HG03196 (cell line): Measurements from ENCODE around the gene SSH3.
A peak's percentile ranks its signal among the peaks of the same experiment; 100 is the strongest.

Source experiments
- ATAC-seq: cut with Tn5 transposase; IDR thresholded peaks from one replicate; pipeline ENCODE4 v1.9.1; 2021; ENCODE audit not compliant: unreplicated experiment

The SSH3 gene

DNA sequence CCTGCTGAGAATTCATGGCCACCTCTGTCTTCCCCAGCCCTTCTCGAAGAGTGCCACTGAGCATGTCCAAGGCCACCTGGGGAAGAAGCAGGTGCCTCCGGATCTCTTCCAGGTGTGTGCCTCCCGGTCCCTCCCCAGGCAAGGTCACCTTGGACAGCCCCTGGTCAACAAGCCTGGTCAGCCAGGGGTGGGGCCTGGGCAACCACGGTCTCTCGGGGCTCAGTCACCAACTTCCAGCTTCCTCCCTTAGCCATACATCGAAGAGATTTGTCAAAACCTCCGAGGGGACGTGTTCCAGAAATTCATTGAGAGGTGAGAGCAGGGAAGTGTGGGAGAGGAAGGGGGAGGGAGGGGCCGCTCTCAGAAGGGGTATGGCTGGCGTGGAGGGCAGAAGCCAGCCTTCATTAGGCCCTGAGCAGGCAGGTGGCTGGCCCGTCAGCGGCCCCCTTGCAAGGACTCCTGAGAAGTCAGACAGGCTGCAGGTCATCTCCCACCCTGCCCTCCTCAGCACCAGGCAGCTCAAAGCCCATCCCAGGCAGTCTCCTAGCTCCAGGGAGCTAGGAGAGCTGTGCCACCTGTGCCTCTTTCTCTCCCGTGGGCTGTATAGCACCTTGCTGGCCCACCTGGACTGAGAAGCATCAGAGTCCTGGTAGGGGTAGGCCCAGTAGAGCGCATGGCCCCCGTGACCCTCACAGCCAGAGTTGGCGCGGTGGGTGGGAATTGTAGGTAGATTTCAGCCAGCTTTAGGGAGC is 23.6 kb upstream of the SSH3 start:
- no peak for ATAC-seq

DNA sequence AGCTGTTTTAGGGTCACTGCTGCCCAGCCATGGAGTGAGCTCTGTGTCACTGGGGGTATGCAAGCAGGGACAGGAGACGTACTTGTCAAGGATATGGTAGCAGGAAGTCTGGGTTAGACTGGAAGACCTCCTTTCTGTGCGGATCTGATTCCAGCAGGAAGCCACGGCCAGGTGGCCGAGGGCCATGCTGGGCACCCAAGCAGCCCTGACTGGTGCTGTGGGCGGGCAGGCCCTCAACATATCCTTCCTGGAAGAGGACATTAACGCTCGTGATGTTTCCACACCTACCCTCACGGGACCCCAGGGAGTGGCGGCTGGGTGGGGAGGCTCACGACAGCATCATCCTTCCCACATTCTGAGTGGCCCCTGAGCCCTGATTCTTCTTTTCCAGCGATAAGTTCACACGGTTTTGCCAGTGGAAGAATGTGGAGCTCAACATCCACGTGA is 23.0 kb upstream of the SSH3 start:
- ATAC-seq = no peak

DNA sequence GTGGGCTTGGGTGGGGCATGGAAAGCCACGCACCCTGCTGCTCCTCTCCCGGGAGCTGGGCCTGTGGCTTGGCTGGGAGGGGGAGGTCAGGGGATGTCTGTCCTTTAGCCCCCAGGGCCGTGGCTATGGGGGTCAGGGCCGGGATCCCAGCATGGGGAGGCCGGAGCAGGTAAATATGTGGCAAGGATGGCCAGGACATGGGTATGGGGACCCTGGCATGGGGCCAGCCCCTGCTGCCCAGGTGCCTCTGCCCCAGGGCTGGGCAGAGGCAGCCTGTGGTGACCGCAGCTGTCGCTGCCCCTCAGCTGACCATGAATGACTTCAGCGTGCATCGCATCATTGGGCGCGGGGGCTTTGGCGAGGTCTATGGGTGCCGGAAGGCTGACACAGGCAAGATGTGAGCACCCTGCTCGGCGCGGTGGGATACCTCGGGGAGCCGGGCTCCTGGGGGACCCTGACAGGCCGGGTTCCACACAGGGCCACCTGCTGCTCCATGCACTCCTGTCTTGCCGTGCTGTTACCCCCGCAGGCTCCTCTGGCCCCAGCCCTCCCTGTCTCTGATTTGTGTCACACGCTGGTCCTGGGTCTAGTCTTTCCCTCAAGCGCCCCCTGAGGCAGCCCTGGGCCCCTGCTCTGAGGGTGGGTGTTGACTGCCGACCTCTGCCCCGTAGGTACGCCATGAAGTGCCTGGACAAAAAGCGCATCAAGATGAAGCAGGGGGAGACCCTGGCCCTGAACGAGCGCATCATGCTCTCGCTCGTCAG is 22.4 kb upstream of the SSH3 start:
- ATAC-seq = no peak

DNA sequence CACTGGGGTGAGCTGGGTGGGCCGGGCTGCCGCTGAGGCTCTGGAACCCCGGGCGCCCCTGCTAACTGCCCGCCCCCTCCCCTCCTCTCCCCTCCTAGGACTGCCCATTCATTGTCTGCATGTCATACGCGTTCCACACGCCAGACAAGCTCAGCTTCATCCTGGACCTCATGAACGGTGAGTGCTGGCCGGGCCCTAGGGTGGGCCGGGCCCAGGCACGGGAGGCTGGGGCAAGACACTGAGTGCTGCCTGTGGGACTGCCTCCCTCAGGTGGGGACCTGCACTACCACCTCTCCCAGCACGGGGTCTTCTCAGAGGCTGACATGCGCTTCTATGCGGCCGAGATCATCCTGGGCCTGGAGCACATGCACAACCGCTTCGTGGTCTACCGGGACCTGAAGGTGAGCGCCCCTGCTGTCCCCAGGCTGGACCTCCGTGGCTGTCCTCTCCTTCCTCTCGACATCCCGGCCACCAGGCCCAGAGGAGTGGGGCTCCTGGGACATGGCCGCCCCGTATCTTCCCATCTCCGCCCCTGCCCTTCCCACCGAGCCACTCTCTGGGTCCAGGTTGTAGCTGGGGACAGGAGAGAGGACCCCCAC is 21.7 kb upstream of the SSH3 start:
- no peak for ATAC-seq

DNA sequence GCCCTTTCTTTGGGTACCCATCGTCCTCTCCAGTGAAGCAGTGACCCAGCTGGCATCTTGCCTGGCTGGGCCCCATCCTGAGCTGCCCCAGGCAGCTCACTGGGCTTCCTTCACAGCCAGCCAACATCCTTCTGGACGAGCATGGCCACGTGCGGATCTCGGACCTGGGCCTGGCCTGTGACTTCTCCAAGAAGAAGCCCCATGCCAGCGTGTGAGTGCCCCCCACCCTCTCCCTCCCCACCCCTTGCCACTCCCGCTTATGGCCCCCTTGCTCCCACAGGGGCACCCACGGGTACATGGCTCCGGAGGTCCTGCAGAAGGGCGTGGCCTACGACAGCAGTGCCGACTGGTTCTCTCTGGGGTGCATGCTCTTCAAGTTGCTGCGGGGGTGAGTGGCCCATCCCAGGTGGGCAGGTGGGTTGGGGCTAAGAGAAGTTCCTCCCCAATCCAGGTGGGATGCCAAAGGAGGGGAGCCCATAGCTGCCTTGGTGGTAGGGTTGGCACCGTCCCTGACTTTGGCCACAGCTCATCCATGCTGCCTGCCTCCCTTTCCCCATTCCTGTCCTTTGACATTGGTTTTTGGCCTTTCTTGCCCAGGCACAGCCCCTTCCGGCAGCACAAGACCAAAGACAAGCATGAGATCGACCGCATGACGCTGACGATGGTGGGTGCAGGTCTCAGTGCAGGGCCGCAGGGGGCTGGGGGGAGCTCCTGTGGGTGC is 21.0 kb upstream of the SSH3 start:
- ATAC-seq = no peak

DNA sequence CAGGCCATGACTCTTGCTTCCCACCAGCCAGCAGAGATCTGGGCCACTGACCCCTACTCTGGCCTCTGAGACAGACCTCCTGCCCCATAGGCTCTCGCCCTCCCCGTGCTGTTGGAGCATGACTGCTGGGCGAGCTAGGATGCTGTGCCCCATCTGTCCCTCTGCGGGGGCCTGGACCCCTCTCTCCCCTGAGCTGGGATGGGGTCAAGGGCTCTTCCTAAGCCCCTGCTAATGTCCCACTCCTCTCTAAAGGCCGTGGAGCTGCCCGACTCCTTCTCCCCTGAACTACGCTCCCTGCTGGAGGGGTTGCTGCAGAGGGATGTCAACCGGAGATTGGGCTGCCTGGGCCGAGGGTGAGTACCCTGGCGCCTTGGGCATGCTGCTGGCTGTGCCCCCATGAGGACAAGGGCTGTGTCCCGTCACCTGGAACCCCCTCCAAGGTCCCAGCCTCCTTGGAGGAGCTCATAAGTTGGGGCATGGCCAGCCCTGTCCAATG is 20.4 kb upstream of the SSH3 start:
- ATAC-seq = no peak

DNA sequence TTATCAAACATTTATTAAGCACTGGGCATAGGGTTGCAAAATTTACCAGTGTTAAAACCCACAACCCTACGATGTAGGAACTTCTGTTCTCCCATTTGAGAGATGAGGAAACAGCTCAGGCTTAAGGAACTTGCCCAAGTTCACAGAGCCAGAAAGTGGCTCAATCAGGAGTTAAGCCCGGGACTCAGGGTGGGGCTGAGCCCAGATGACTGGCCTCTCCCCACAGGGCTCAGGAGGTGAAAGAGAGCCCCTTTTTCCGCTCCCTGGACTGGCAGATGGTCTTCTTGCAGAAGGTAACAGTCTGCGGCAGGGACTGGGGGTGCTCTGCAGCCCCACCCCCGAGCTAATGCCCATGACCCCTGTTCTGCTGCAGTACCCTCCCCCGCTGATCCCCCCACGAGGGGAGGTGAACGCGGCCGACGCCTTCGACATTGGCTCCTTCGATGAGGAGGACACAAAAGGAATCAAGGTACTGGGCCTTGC is 19.8 kb upstream of the SSH3 start:
- no peak for ATAC-seq

DNA sequence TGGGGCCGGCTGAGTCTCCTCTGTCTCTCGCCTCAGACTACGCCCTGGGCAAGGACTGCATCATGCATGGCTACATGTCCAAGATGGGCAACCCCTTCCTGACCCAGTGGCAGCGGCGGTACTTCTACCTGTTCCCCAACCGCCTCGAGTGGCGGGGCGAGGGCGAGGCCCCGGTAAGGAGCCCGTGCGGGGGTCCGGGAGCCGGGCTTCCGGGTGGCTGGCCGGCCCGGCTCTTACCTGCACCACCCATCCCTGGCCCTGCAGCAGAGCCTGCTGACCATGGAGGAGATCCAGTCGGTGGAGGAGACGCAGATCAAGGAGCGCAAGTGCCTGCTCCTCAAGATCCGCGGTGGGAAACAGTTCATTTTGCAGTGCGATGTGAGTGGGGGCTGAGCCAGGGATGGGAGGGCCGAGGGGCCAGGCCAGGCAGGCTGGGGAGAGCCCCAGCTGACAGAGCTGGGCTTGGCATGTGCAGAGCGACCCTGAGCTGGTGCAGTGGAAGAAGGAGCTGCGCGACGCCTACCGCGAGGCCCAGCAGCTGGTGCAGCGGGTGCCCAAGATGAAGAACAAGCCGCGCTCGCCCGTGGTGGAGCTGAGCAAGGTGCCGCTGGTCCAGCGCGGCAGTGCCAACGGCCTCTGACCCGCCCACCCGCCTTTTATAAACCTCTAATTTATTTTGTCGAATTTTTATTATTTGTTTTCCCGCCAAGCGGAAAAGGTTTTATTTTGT is 18.4 kb upstream of the SSH3 start:
- no peak for ATAC-seq

DNA sequence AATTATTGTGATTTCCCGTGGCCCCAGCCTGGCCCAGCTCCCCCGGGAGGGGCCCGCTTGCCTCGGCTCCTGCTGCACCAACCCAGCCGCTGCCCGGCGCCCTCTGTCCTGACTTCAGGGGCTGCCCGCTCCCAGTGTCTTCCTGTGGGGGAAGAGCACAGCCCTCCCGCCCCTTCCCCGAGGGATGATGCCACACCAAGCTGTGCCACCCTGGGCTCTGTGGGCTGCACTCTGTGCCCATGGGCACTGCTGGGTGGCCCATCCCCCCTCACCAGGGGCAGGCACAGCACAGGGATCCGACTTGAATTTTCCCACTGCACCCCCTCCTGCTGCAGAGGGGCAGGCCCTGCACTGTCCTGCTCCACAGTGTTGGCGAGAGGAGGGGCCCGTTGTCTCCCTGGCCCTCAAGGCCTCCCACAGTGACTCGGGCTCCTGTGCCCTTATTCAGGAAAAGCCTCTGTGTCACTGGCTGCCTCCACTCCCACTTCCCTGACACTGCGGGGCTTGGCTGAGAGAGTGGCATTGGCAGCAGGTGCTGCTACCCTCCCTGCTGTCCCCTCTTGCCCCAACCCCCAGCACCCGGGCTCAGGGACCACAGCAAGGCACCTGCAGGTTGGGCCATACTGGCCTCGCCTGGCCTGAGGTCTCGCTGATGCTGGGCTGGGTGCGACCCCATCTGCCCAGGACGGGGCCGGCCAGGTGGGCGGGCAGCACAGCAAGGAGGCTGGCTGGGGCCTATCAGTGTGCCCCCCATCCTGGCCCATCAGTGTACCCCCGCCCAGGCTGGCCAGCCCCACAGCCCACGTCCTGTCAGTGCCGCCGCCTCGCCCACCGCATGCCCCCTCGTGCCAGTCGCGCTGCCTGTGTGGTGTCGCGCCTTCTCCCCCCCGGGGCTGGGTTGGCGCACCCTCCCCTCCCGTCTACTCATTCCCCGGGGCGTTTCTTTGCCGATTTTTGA is 17.5 kb upstream of the SSH3 start:
- ATAC-seq = no peak

DNA sequence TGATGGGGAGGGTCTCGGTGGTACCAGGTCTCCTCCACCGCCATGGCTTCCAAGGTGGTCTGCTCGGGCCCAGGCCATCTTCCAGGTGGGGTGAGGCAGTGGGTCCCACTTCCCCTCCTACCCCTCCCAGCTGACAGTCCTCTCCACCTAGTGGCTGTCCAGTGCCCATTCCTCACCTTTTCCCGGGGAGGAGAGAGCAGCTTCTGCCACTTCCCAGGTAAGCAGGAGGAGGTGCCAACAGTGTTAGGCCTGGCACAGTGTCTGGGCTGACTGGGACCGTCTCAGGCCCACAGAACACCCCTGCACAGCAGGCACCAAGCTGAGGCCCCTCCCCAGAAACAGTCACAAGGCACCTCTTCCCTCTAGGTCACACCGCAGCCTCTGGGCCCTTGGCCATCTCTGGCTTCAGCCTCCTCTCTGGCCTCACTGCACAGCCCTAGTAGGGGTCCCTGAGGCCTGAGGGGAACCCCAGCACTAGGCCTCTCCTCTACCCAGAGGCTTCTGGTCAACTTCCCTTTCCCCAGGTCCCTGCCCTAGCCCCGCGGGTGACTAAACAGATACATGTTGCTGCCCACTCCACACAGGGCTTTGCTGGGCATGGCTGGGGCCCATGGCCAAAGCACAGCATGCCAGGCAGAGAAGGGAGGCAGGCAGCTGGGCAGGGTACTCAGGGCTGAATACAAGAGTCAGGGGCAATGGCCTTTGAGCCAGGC is 16.6 kb upstream of the SSH3 start:
- no peak for ATAC-seq

DNA sequence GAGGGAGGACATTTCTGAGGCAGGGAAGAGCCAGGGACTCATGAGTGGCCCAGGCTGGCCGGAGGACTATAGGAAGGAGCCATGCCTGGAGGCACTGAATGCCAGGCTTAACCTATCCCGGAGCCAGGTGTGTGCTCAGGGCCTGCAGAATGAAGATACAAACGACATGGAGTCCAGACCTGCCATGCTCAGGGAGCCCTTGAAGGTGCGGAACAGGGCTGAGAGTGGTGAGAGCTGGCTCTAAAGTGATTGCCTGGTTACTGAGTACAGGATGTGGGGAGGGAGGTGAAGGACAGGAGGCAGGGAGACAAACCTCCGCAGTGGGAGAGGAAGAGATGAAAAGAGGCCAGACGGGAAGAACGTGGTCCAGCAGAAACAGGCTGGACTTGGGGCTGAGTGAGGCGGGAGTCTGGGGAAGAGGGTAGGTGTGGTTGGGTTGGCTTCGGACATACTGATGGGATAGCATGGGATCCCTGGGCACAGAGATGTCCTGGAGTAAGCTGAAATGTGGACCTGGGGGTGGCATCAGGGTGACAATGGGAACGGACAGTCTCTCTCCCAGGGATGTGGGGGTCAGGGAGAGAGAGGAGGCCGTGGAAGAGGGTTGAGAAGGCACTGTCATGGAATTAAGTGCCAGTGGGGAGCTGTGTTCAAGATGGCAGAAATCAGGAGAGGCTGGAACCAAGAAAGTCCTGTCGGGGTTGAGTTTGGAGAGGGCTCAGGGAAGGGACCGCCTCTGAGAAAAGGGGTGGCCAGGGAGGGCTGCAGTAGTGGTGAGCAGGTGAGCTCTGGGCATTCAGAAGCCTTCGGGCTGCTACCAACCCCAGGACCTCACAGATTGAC is 15.8 kb upstream of the SSH3 start:
- ATAC-seq = no peak

DNA sequence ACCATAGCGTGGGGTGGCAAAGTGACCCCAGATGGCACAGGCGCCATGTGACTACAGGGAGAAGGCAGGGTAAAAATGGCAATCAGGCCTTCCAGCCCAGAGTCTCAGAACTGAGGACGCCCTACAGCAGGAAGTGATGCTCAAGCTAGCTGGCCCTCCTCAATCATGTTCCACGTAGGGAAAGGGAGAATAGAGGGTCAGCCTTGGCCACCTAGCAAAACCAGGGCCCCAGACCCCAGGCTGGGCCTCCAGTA is 15.2 kb upstream of the SSH3 start:
- ATAC-seq = no peak

DNA sequence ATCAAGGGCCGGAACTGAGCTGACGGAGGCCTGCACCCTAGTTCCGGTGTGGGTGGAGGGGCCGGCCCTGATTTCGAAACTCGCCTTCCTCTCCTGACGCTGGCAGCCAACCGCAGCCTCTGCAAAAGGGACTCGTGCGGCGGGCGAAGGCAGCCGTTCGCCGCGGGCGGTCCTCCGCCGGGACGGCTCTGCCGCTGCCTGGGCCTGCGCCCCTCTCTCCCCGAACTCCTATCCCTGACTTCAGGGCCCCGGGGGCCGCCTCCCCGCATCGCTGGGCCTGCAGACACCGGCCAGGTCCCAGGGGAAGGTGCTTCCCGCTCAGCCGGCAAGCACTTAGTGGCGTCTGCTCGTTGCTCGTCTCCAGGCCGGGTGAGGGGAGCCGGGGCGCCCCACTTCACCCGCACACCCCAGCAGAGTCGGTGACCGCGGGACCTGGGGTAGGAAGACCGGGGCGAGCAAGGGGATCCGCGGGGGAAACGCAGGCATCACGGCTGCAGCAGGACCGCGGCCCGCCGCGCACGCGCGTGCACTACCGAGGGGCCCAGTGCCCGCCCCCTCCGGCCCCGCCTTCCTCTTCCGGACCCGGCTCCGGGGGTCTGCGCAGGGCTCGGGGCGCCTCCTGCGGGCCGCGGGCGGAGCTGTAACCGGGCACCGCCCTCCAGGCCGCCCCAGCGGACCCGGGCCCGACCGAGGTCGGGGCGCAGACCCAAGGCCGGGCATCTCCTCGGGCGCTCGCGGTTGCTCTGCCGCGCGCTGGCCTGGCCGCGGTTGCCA is 14.7 kb upstream of the SSH3 start:
- peak; percentile 47 for ATAC-seq

DNA sequence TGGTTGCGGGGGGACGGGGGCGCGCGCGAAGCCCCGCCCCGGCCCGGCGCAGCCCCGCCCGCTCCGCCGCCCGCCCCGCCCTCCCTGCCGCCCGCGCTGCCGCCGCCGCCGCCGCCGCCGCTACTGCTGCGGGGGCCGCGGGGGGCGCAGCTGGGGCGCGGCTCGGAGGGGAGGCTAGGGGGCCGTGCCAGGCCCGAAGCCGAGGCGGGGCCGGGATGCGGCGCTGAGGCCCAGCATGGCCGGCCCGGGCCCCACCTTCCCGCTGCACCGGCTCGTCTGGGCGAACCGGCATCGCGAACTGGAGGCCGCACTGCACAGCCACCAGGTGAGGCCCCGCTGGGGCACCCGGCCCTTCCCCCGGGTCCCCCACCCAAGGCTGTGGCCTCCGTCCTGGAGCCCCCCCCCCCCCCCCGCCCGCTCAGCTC is 14.1 kb upstream of the SSH3 start, which contains the start of gene ANKRD13D:
Gene ANKRD13D, plus strand, starts transcription at position 78 of the 425 bp plus-strand sequence. Its CDS starts 158 bp downstream, at position 236.
- ATAC-seq = peak; percentile 34

DNA sequence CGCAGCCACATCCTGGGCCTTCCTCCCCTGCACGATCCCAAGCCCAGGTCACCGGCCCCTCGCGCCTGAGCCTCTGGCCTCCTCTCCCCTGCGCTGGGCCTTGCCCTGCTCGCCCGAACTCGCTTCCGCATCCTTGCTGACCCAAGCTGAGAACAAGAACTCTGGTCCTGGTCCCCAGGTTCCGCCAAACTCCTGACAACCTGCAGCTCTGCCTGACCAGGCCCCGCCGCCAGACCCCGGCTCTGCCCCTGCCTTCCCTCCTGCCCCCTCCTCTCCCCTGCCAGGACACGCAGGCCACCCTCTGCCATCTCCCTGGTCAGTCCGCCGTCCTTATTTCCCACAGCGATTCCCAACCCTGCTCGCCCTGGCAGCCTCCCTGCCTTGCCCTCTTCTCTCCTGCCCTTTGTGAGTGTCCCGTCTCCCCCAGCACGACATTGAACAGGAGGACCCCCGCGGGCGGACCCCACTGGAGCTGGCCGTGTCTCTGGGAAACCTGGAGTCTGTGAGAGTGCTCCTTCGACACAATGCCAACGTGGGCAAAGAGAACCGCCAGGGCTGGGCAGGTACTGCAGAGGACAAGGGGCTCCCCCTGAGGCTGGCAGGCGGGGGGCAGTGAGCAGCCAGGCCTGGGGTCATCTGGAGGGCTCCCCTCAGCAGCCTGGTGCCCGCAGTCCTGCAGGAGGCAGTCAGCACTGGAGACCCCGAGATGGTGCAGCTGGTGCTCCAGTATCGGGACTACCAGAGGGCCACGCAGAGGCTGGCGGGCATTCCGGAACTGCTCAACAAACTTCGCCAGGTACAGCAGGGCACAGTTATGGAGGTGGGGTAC is 13.5 kb upstream of the SSH3 start:
- ATAC-seq = no peak

DNA sequence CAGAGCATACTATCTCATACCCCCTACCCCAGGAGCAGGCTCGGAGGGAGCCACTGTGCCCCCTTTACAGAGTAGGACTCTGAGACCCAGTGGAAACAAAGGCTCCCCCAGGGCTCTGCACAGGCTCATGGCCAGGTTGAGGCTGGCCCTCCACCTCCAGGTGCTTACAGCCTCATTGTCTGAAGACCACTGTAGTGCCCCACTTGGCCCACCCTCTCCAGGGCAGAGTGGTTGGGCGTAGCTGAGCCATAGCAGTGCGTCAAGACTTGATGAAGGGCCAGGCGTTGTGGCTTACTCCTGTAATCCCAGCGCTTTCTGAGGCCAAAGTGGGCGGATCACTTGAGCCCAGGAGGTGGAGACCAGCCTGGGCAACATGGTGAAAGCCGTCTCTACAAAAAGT is 12.5 kb upstream of the SSH3 start:
- ATAC-seq = no peak
